ENCODE results near the gene CPOX.

CPOX gene

DNA sequence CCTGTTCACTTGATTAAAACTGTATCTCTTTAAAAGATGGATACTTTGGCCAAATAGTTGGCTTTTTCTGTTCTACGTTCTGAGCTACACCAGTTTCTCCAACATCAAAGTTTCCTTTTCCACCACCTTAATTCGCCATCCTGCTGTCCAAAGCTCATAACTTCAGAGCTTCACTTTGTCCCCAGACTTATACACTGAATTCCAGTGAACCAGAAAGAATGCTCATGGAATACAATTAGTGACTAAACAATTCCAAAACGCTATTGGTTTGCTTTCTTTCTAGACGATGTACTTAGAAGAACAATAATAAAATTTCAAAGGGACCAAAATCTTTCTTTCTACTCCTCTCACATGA is 38.4 kb downstream of the CPOX start (continued):
- TF ChIP-seq, protein P1, sequence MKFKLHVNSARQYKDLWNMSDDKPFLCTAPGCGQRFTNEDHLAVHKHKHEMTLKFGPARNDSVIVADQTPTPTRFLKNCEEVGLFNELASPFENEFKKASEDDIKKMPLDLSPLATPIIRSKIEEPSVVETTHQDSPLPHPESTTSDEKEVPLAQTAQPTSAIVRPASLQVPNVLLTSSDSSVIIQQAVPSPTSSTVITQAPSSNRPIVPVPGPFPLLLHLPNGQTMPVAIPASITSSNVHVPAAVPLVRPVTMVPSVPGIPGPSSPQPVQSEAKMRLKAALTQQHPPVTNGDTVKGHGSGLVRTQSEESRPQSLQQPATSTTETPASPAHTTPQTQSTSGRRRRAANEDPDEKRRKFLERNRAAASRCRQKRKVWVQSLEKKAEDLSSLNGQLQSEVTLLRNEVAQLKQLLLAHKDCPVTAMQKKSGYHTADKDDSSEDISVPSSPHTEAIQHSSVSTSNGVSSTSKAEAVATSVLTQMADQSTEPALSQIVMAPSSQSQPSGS (tag by site-specific recombination; IDR thresholded peaks at IDR 0.05; ENCODE audit: low read depth), result no peak
- TF ChIP-seq ZNF654 (tag by site-specific recombination; IDR thresholded peaks at IDR 0.05; ENCODE audit: low read depth), result no peak
- no peak for TF ChIP-seq ZNF548 (tag by site-specific recombination; IDR thresholded peaks at IDR 0.05)
- TF ChIP-seq ZNF792 (tag by site-specific recombination; IDR thresholded peaks at IDR 0.05), result no peak
- TF ChIP-seq SP7 (tag by site-specific recombination; IDR thresholded peaks at IDR 0.05), result no peak

DNA sequence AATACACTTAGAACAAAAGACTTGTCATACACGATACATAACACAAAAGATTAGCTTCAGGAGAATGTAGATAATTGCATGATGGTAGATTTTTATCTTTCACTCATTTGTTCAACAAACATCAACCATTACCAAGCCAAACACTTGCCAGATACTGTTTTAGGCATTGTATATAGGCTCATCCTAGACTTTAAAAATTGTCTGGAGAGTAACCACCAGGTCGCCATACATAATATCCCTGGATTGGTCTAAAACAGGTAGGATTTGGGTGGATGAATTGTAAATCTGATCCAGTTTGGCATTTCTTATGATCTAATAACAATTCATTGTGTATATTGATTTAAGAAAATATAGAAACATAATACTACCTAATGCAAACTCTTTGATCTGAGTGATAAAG is 38.8 kb downstream of the CPOX start:
- Histone ChIP-seq H3K4me3 (ENCODE audit: low read depth, low read length) (no peak overlapping the region), H3K27ac (ENCODE audit: extremely low read depth, low read depth, low read length) (no peak overlapping the region), H3K36me3 (ENCODE audit: control insufficient read depth in 2 of 2, insufficient read depth in 1 of 2, low read length in 2 of 2) (no peaks in the 10 kb centered on the region), H3K4me1 (ENCODE audit: control insufficient read depth, insufficient read depth, low read length) (no peaks in the 10 kb centered on the region; the same call in 1 of the 2 replicates), H3K9me3 (ENCODE audit: control insufficient read depth, insufficient read depth, low read depth, low read length) (no peaks in the 10 kb centered on the region)
- ChIA-PET POLR2A (no interaction called here), CTCF (no interaction called here)
- TF ChIP-seq ZNF366 (tag by site-specific recombination; conservative IDR thresholded peaks at IDR 0.05), result no peak
- TF ChIP-seq KLF7 (tag by site-specific recombination; IDR thresholded peaks at IDR 0.05; ENCODE audit: borderline replicate concordance), result no peak
- TF ChIP-seq ZNF558 (tag by site-specific recombination; IDR thresholded peaks at IDR 0.05), result no peak
- TF ChIP-seq, protein P2, sequence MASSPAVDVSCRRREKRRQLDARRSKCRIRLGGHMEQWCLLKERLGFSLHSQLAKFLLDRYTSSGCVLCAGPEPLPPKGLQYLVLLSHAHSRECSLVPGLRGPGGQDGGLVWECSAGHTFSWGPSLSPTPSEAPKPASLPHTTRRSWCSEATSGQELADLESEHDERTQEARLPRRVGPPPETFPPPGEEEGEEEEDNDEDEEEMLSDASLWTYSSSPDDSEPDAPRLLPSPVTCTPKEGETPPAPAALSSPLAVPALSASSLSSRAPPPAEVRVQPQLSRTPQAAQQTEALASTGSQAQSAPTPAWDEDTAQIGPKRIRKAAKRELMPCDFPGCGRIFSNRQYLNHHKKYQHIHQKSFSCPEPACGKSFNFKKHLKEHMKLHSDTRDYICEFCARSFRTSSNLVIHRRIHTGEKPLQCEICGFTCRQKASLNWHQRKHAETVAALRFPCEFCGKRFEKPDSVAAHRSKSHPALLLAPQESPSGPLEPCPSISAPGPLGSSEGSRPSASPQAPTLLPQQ (tag by site-specific recombination; IDR thresholded peaks at IDR 0.05), result no peak
- TF ChIP-seq, protein P3, sequence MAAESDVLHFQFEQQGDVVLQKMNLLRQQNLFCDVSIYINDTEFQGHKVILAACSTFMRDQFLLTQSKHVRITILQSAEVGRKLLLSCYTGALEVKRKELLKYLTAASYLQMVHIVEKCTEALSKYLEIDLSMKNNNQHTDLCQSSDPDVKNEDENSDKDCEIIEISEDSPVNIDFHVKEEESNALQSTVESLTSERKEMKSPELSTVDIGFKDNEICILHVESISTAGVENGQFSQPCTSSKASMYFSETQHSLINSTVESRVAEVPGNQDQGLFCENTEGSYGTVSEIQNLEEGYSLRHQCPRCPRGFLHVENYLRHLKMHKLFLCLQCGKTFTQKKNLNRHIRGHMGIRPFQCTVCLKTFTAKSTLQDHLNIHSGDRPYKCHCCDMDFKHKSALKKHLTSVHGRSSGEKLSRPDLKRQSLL (tag by site-specific recombination; IDR thresholded peaks at IDR 0.05), result no peak
- TF ChIP-seq KLF16 (tag by site-specific recombination; IDR thresholded peaks at IDR 0.05), result no peak
- TF ChIP-seq ZNF223 (tag by site-specific recombination; IDR thresholded peaks at IDR 0.05), result no peak

DNA sequence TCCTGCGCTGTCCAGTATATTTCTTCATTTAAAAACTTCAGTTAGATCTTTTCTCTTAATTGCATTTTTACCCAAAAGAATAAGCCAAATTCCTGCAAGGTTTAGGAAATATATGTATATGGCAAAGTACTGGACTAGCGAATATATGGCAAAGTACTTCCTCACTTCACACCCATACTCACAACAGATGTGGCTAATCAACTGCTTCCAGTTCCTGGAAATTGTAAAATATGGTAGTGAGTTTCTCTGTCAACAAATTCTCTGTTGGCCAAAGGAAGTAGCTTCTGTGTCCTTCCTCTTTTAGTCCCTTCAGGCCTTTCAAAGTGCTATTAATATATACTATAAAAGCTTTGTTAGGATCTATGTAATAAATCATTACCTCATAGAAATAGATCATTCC is 39.7 kb downstream of the CPOX start:
- Histone ChIP-seq H3K4me3 (ENCODE audit: low read depth, low read length) (no peak overlapping the region), H3K4me1 (ENCODE audit: control insufficient read depth, insufficient read depth, low read length) (no peaks in the 10 kb centered on the region; the same call in 1 of the 2 replicates), H3K9me3 (ENCODE audit: control insufficient read depth, insufficient read depth, low read depth, low read length) (no peaks in the 10 kb centered on the region), H3K36me3 (ENCODE audit: control insufficient read depth in 2 of 2, insufficient read depth in 1 of 2, low read length in 2 of 2) (no peaks in the 10 kb centered on the region), H3K27ac (ENCODE audit: extremely low read depth, low read depth, low read length) (no peak overlapping the region)
- ChIA-PET POLR2A (no interaction called here), CTCF (no interaction called here)
- no peak for TF ChIP-seq KLF1 (tag by site-specific recombination; IDR thresholded peaks at IDR 0.05)
- no peak for TF ChIP-seq ZNF433 (tag by site-specific recombination; IDR thresholded peaks at IDR 0.05; ENCODE audit: low read depth)
- TF ChIP-seq EGR2 (tag by site-specific recombination; IDR thresholded peaks at IDR 0.05; ENCODE audit: low read depth), result no peak
- no peak for TF ChIP-seq ZNF19 (tag by site-specific recombination; IDR thresholded peaks at IDR 0.05; ENCODE audit: low read depth)
- TF ChIP-seq ZBTB20 (tag by site-specific recombination; IDR thresholded peaks at IDR 0.05), result no peak
- no peak for TF ChIP-seq ZNF670 (tag by site-specific recombination; IDR thresholded peaks at IDR 0.05; ENCODE audit: low read depth)
- no peak for TF ChIP-seq ZNF169 (tag by site-specific recombination; IDR thresholded peaks at IDR 0.05)
- no peak for TF ChIP-seq ZNF223 (tag by site-specific recombination; IDR thresholded peaks at IDR 0.05)
- TF ChIP-seq, protein P4, sequence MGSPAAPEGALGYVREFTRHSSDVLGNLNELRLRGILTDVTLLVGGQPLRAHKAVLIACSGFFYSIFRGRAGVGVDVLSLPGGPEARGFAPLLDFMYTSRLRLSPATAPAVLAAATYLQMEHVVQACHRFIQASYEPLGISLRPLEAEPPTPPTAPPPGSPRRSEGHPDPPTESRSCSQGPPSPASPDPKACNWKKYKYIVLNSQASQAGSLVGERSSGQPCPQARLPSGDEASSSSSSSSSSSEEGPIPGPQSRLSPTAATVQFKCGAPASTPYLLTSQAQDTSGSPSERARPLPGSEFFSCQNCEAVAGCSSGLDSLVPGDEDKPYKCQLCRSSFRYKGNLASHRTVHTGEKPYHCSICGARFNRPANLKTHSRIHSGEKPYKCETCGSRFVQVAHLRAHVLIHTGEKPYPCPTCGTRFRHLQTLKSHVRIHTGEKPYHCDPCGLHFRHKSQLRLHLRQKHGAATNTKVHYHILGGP (tag by site-specific recombination; IDR thresholded peaks at IDR 0.05), result no peak
- no peak for TF ChIP-seq ZNF677 (tag by site-specific recombination; IDR thresholded peaks at IDR 0.05)
- no peak for TF ChIP-seq ZEB2 (tag by site-specific recombination; IDR thresholded peaks at IDR 0.05)
- no peak for TF ChIP-seq ZNF791 (tag by site-specific recombination; IDR thresholded peaks at IDR 0.05)
- TF ChIP-seq BCL11A (tag by site-specific recombination; IDR thresholded peaks at IDR 0.05; ENCODE audit: low read depth), result no peak
- TF ChIP-seq, protein P5, sequence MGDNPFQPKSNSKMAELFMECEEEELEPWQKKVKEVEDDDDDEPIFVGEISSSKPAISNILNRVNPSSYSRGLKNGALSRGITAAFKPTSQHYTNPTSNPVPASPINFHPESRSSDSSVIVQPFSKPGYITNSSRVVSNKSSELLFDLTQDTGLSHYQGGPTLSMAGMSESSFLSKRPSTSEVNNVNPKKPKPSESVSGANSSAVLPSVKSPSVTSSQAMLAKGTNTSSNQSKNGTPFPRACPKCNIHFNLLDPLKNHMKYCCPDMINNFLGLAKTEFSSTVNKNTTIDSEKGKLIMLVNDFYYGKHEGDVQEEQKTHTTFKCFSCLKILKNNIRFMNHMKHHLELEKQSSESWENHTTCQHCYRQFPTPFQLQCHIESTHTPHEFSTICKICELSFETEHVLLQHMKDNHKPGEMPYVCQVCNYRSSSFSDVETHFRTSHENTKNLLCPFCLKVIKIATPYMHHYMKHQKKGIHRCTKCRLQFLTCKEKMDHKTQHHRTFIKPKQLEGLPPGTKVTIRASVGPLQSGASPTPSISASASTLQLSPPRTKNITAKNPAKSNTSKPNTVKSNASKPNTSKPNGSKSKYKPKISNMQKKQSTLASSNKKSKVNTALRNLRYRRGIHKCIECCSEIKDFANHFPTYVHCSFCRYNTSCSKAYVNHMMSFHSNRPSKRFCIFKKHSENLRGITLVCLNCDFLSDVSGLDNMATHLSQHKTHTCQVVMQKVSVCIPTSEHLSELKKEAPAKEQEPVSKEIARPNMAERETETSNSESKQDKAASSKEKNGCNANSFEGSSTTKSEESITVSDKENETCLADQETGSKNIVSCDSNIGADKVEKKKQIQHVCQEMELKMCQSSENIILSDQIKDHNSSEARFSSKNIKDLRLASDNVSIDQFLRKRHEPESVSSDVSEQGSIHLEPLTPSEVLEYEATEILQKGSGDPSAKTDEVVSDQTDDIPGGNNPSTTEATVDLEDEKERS (tag by site-specific recombination; IDR thresholded peaks at IDR 0.05), result no peak

Data from HEK293 (cell line).